Measurements from ENCODE around the gene EBLN2.

The EBLN2 gene

DNA sequence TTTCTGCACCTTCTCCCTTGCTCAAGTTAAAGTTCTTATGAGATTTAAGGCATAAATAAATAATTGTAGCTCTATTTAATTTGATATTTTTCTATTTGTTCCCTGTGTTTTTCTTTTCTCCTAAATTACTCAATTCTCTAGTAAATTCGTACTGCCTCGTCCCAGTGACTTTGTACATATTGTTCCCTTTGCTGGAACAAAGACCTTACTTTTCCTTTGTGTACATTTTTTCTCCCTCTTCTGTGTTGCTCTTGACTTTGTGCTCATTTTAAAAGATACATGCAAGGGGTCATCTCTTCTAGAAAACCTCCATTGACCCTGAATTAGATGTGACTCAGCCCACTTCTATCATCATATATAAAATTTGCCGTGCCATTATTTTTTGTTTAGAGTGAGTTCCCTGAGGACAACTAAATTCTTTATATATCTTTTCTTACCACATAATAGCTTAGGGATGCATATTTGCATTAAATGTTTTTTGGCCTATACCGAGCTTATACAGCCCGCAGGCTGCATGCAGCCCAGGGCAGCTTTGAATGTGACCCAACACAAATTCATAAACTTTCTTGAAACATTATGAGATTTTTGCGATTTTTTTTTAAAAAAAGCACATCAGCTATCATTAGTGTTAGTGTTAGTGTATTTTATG lies 35.2 kb upstream of the EBLN2 start:
- TF ChIP-seq TAF1 (IDR thresholded peaks at IDR 0.05; ENCODE audit: borderline replicate concordance, insufficient read depth, low read length) (no peak), REST (IDR thresholded peaks at IDR 0.05; ENCODE audit: insufficient read depth in 1 of 2, low read depth in 2 of 2, low read length in 2 of 2) (no peak), SIN3A (IDR thresholded peaks at IDR 0.05; ENCODE audit: borderline replicate concordance, insufficient read depth, low read length) (no peak), FOXP2 (optimal IDR thresholded peaks at IDR 0.05; ENCODE audit: borderline replicate concordance, extremely low read depth, extremely low read length, insufficient read depth) (no peak), POLR2AphosphoS5 (IDR thresholded peaks at IDR 0.05; ENCODE audit: low read depth, low read length) (no peak)

DNA sequence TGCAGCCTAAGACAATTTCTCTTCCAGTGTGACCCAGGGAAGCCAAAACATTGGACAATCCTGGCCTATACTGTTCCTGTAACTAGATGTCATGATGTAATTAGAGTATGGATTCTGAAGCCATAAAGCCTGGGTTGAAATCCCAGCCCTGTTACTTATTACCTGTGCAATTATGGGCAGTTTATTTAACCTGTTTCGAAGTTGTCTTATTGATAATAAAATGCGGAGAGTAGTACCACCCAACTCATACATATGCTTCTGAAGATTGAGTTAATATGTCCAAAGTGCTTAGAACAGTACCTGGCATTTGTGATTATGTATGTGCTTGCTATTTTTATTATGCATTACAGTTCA lies 34.7 kb upstream of the EBLN2 start:
- TF ChIP-seq REST (IDR thresholded peaks at IDR 0.05; ENCODE audit: insufficient read depth in 1 of 2, low read depth in 2 of 2, low read length in 2 of 2) (no peak), SIN3A (IDR thresholded peaks at IDR 0.05; ENCODE audit: borderline replicate concordance, insufficient read depth, low read length) (no peak), POLR2AphosphoS5 (IDR thresholded peaks at IDR 0.05; ENCODE audit: low read depth, low read length) (no peak), TAF1 (IDR thresholded peaks at IDR 0.05; ENCODE audit: borderline replicate concordance, insufficient read depth, low read length) (no peak), FOXP2 (optimal IDR thresholded peaks at IDR 0.05; ENCODE audit: borderline replicate concordance, extremely low read depth, extremely low read length, insufficient read depth) (no peak)

DNA sequence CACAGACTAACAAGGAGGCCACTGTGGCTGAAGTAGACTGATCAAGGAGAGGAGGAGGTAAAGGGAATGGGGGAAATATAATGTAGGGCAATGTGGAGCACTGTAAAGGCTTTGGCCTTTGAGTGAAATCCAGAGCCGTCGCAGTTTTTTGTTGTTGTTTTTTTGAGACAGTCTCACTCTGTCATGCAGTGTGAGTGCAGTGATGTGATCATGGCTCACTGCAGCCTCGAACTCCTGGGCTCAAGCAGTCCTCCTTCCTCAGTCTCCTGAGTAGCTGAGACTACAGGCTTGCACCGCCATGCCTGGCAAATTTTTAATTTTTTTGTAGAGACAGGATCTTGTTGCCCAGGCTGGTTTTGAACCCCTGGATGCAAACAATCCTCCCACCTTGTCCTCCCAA lies 32.7 kb upstream of the EBLN2 start:
- TF ChIP-seq SIN3A (IDR thresholded peaks at IDR 0.05; ENCODE audit: borderline replicate concordance, insufficient read depth, low read length): no peak
- no peak for TF ChIP-seq POLR2AphosphoS5 (IDR thresholded peaks at IDR 0.05; ENCODE audit: low read depth, low read length)
- TF ChIP-seq TAF1 (IDR thresholded peaks at IDR 0.05; ENCODE audit: borderline replicate concordance, insufficient read depth, low read length): no peak
- no peak for TF ChIP-seq FOXP2 (optimal IDR thresholded peaks at IDR 0.05; ENCODE audit: borderline replicate concordance, extremely low read depth, extremely low read length, insufficient read depth)
- no peak for TF ChIP-seq REST (IDR thresholded peaks at IDR 0.05; ENCODE audit: insufficient read depth in 1 of 2, low read depth in 2 of 2, low read length in 2 of 2)

- TF ChIP-seq TAF1 (IDR thresholded peaks at IDR 0.05; ENCODE audit: borderline replicate concordance, insufficient read depth, low read length) (no peak), REST (IDR thresholded peaks at IDR 0.05; ENCODE audit: insufficient read depth in 1 of 2, low read depth in 2 of 2, low read length in 2 of 2) (no peak), POLR2AphosphoS5 (IDR thresholded peaks at IDR 0.05; ENCODE audit: low read depth, low read length) (no peak), SIN3A (IDR thresholded peaks at IDR 0.05; ENCODE audit: borderline replicate concordance, insufficient read depth, low read length) (no peak), FOXP2 (optimal IDR thresholded peaks at IDR 0.05; ENCODE audit: borderline replicate concordance, extremely low read depth, extremely low read length, insufficient read depth) (no peak)
Measured at GRCh38 chr3:73029321-73029796, 32.1 kb upstream of the EBLN2 start.
